GM12892 (cell line): ENCODE measurements around the gene ABCA3.

Source experiments
- POLR2A ChIP-seq: IDR thresholded peaks from 2 replicates; pipeline ENCODE4 v1.6.1; 2011; ENCODE audit warnings: low read depth, low read length, control low read depth
- POLR2AphosphoS5 ChIP-seq: IDR thresholded peaks from 2 replicates; pipeline ENCODE4 v1.6.1; 2011; ENCODE audit warnings: low read depth, low read length, control low read depth
- TAF1 ChIP-seq: IDR thresholded peaks from 2 replicates; pipeline ENCODE4 v1.6.1; 2011; ENCODE audit warnings: low read depth, mild to moderate bottlenecking, control low read depth, low read length, borderline replicate concordance

DNA sequence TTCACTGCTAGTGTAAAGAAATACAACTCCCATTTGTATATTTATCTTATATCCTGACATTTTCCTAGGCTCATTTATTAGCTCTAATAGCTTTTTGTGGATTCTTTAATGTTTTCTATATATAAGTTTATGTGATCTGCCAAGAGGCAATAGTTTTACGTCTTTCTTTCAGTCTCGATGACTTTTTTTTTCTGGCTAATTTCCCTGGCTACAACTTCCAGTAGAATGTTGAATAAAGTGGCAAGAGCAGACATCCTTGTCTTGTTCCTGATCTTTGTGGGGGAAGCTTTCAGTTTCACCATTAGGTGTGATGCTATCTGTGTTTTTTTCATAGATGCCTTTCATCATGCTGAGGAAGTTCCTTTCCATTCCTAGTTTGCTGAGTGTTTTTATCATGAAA is 43.9 kb upstream of the ABCA3 start:
- no peak for TF ChIP-seq POLR2A
- no peak for TF ChIP-seq POLR2AphosphoS5
- TF ChIP-seq TAF1: no peak
